Measurements from ENCODE around the gene GUK1.

GUK1 gene

DNA sequence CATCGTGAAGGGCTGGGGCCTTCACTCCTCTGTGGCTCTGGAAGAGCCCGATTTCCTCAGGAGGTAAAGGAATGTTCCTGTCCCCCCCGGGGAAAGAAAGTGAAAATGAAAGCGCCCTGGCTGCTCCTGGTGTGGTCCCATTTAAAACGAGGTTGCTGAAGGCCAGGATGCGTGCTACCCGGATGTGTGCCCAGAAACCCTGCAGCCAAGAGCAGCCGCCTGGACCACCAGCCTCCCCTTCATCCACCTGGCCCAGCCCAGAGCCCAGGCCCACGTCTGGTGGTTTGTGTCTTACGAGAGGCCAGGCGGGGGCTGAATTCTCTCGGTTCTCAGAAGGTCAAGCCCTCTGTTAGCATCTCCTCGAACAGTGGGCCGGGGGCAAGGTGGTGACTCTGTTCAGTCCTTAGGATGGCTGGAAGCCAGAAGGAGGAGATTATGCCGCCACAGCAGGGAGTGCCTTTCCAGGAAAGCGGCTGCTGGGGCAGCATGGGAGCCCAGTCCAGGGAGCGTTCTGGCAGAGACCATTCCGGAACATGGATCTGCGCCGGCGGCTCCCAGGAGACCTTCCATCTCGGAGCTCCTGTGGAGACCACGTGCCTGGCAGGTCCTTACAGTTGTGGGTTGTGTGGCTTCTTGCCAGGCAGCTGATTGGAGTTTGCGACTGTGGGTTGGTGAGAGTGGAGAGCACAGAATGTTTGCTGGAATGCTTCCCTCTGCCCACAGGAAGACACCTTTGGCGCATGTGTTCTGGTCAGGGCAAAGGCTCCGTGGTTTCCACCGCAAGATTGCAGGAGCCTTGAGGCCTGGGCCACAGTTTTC, 1.4 kb downstream of the GUK1 start:
- TF ChIP-seq, protein P1, sequence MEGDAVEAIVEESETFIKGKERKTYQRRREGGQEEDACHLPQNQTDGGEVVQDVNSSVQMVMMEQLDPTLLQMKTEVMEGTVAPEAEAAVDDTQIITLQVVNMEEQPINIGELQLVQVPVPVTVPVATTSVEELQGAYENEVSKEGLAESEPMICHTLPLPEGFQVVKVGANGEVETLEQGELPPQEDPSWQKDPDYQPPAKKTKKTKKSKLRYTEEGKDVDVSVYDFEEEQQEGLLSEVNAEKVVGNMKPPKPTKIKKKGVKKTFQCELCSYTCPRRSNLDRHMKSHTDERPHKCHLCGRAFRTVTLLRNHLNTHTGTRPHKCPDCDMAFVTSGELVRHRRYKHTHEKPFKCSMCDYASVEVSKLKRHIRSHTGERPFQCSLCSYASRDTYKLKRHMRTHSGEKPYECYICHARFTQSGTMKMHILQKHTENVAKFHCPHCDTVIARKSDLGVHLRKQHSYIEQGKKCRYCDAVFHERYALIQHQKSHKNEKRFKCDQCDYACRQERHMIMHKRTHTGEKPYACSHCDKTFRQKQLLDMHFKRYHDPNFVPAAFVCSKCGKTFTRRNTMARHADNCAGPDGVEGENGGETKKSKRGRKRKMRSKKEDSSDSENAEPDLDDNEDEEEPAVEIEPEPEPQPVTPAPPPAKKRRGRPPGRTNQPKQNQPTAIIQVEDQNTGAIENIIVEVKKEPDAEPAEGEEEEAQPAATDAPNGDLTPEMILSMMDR (IDR thresholded peaks at IDR 0.05; ENCODE audit: low read depth, low read length), result no peak
- H3K4me3 ChIP-seq (ENCODE audit: low read depth, low read length), result peak overlapping the region; percentile 84
- in situ Hi-C loops (cut with HindIII; ENCODE audit: low sequenced_read_pairs), result no loop called here
- peak; percentile 24 for DNase-seq (ENCODE audit: low read depth, low spot score)

DNA sequence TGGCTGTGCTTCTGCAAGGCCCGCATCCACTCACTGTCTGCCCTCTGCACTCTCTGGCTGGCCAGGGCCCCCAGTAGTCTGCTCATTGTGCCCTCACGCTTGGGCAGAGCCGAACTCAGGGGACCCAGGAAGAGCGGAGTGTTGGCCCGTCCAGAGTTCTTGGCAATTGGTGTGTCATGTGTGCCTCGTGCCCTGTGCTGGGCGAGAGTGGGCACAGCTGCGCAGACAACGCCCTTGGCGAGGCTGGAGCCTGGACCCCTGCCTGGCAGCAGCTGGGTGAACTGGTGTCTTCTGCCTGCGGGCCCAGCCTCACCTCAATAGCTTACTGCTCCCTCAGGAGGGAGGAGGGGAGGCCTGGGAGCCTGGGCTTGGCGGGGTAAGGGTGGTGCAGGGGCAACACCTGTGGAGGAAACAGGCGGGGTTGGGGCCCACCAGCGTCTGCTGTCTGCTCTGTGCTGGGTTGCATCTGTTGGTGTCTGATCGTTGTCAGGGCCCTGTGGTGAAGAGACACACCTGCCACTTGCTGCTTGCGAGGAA, 2.1 kb downstream of the GUK1 start:
- TF ChIP-seq, protein P1 (IDR thresholded peaks at IDR 0.05; ENCODE audit: low read depth, low read length), result no peak
- in situ Hi-C loops (cut with HindIII; ENCODE audit: low sequenced_read_pairs), result no loop called here
- no peak overlapping the region for H3K4me3 ChIP-seq (ENCODE audit: low read depth, low read length)
- no peak for DNase-seq (ENCODE audit: low read depth, low spot score)

DNA sequence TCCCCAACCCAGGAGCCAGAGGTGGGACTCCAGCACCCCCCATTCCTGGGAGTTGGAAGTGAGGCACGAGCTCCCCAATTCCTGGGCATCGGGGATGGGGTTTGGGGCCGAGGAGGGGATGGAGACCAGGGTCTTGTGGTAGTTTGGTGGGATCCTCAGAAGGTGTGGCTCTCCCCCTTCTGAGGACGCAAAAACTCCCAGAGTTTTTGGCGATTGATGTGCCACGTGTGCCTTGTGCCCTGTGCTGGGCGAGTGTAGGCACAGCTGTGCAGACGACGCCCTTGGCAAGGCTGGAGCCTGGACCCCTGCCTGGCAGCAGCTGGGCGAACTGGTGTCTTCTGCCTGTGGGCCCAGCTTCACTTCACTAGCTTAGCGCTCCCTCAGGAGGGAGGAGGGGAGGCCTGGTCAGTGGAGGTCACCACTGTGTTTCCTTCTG, 2.6 kb downstream of the GUK1 start:
- in situ Hi-C loops (cut with HindIII; ENCODE audit: low sequenced_read_pairs), result no loop called here
- TF ChIP-seq, protein P1 (IDR thresholded peaks at IDR 0.05; ENCODE audit: low read depth, low read length), result no peak
- no peak for DNase-seq (ENCODE audit: low read depth, low spot score)
- H3K4me3 ChIP-seq (ENCODE audit: low read depth, low read length), result no peak overlapping the region

DNA sequence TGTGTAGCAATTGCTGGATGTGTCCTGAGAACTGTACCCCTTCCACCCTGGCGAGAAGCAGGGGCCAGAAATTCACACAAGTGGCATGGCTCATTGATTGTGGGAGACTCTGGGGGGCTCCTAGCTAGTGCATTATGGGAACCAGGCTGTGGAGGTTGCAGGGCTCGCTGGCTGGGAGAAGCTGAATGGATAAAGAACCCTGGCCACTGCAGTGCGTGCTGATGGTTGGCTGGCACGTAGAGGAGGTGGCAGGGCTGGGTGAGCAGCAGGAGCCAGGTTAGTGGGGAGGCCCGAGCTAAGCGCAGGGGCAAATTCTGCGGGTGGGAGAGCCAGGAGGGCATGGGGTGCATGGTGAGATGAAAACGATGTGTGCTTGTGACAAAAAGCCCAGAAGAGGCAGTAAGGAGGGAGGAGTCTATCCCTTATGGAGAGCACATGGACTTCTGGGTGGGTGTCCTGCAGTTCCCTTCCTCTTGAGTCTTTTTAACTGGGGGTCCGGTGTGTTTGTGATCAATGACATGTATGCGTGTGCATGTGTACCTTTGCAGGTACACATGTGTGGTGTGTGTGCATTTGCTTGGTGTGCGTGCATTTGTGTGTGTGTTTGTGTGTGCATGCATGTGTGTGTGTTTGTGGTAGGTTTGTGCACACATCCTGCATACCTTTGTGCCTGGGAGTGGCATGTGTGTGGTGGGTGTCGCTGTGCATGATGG, 3.6 kb downstream of the GUK1 start:
- in situ Hi-C loops (cut with HindIII; ENCODE audit: low sequenced_read_pairs), result no loop called here
- no peak for DNase-seq (ENCODE audit: low read depth, low spot score)
- no peak overlapping the region for H3K4me3 ChIP-seq (ENCODE audit: low read depth, low read length)
- TF ChIP-seq, protein P1 (IDR thresholded peaks at IDR 0.05; ENCODE audit: low read depth, low read length), result no peak

DNA sequence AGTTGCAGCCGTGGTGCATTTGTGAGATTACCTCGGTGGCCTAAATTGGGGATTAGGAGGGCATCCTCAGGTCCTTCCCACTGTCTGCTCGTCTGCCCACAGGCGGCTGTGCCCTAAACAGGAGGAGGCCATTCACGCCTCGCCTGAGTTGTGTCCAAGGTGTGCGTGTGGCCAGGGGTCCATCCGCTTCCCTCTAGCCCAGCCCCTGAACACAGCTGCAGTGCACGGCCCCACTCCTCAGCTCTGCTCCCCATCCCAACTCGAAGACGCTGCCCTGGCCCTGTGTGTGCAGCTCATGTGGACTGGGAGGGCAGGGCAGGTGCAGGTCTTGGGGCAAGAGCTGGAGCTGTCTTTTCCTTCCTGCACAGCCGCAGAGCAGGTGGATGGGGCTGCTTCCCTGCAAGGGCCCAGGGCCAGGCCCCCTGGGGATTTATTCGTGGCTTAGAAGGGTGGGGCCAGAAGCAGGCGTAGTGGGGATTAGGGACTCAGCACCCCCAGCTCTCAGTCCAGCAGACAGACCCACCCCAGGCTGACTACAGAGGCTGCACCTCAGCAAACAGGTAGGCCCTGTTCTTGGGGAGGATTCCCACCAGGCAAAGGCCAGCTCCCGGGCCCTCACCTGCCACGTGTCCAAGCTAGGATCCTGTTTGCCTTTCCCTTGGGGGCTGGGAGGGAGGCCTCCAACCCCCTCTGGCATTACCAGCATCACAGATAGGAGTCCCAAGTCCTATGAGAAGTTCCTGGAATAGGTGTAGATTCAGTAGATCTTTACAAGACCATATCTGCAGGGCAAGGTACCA, 4.3 kb downstream of the GUK1 start:
- in situ Hi-C loops (cut with HindIII; ENCODE audit: low sequenced_read_pairs), result no loop called here
- TF ChIP-seq, protein P1 (IDR thresholded peaks at IDR 0.05; ENCODE audit: low read depth, low read length), result no peak
- no peak overlapping the region for H3K4me3 ChIP-seq (ENCODE audit: low read depth, low read length)
- DNase-seq (ENCODE audit: low read depth, low spot score), result no peak

DNA sequence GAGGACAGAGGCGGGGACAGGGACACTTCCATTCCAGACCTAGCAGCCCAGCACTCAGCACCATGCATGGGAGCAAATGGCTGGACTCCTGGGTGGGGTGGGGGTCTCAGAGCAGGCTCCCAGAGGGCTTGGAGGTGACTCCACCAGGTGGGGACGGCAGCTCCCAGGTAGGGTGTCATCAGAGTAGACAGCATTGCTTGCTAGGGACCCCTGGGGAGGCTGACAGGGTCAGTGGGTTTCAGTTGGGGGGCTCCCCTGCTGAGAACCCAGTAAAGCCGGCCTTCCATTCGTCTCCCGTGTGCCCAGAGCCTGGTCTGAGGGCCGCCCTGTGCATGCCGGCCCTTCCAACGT, 4.9 kb downstream of the GUK1 start:
- H3K4me3 ChIP-seq (ENCODE audit: low read depth, low read length), result no peak overlapping the region
- DNase-seq (ENCODE audit: low read depth, low spot score), result no peak
- TF ChIP-seq, protein P1 (IDR thresholded peaks at IDR 0.05; ENCODE audit: low read depth, low read length), result no peak
- in situ Hi-C loops (cut with HindIII; ENCODE audit: low sequenced_read_pairs), result no loop called here
